ENCODE measurements around the gene OLFM1. TPM values are rescaled to one million over a fixed set of nuclear protein-coding genes. Genes with fewer than 3 reads are reported as not detected.
A peak's percentile ranks its signal among the peaks of the same experiment; 100 is the strongest.

OLFM1 gene
- total RNA-seq, 1 donor from 2014 or later, result 0.37 TPM

GRCh38 chr9:135083241-135083810 is 4.1 kb upstream of the OLFM1 start:
- no peak overlapping the region for H3K4me3 Mint-ChIP-seq (ENCODE audit: low read depth)
- H3K36me3 Mint-ChIP-seq (ENCODE audit: low read depth), result no peaks in the 10 kb centered on the region
- DNase-seq (ENCODE audit: low spot score), result no peak
- H3K4me1 Mint-ChIP-seq (ENCODE audit: low read depth), result peaks cover 3% of the 10 kb centered on the region
- no peaks in the 10 kb centered on the region for H3K9me3 Mint-ChIP-seq
- intact Hi-C loops (cut with micrococcal nuclease), result no loop called here
- no peak overlapping the region for H3K27ac Mint-ChIP-seq
- peaks cover 13% of the 10 kb centered on the region for H3K27me3 Mint-ChIP-seq (ENCODE audit: low read depth)

GRCh38 chr9:135083831-135084230 is 3.6 kb upstream of the OLFM1 start:
- no peak overlapping the region for H3K4me3 Mint-ChIP-seq (ENCODE audit: low read depth)
- H3K27me3 Mint-ChIP-seq (ENCODE audit: low read depth), result peaks cover 13% of the 10 kb centered on the region
- no peak for DNase-seq (ENCODE audit: low spot score)
- intact Hi-C loops (cut with micrococcal nuclease), result no loop called here
- H3K36me3 Mint-ChIP-seq (ENCODE audit: low read depth), result no peaks in the 10 kb centered on the region
- no peak overlapping the region for H3K27ac Mint-ChIP-seq
- peaks cover 3% of the 10 kb centered on the region for H3K4me1 Mint-ChIP-seq (ENCODE audit: low read depth)
- no peaks in the 10 kb centered on the region for H3K9me3 Mint-ChIP-seq

DNA sequence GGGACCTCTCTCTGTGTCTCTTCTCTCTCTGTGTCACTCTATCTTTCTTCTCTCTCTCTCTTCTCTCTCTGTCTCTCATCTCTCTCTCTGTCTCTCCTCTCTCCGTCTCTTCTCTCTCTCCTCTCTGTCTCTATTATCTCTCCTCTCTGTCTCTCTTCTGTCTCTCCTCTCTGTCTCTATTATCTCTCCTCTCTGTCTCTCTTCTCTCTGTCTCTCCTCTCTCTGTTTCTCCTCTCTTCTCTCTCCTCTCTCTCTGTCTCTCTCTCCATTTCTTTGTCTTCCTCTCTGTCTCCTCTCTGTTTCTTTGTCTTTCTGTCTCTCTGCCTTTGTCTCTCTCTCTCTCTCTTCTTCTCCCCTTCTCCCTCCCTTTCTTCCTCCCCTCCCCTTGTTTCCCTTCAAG is 3.2 kb upstream of the OLFM1 start:
- Mint-ChIP-seq H3K36me3 (ENCODE audit: low read depth) (no peaks in the 10 kb centered on the region), H3K9me3 (no peaks in the 10 kb centered on the region)
- intact Hi-C loops (cut with micrococcal nuclease), result no loop called here

GRCh38 chr9:135084881-135085760 is 2.3 kb upstream of the OLFM1 start:
- H3K27ac Mint-ChIP-seq, result no peak overlapping the region
- peaks cover 3% of the 10 kb centered on the region for H3K4me1 Mint-ChIP-seq (ENCODE audit: low read depth)
- no peaks in the 10 kb centered on the region for H3K36me3 Mint-ChIP-seq (ENCODE audit: low read depth)
- H3K4me3 Mint-ChIP-seq (ENCODE audit: low read depth), result no peak overlapping the region
- H3K27me3 Mint-ChIP-seq (ENCODE audit: low read depth), result peaks cover 23% of the 10 kb centered on the region
- DNase-seq (ENCODE audit: low spot score), result no peak
- H3K9me3 Mint-ChIP-seq, result no peaks in the 10 kb centered on the region
- intact Hi-C loops (cut with micrococcal nuclease), result loop anchor here (5.0 kb wide), 1 partner anchor 327 kb away; no protein-coding TSS in a partner anchor

More for the DNA sequence above, 3.2 kb upstream of the OLFM1 start:
- Mint-ChIP-seq H3K4me3 (ENCODE audit: low read depth) (no peak overlapping the region), H3K4me1 (ENCODE audit: low read depth) (peaks cover 3% of the 10 kb centered on the region), H3K27ac (no peak overlapping the region), H3K27me3 (ENCODE audit: low read depth) (peaks cover 16% of the 10 kb centered on the region)
- no peak for DNase-seq (ENCODE audit: low spot score)

- no peaks in the 10 kb centered on the region for H3K36me3 Mint-ChIP-seq (ENCODE audit: low read depth)
- no peak overlapping the region for H3K4me3 Mint-ChIP-seq (ENCODE audit: low read depth)
- peak; percentile 35 for DNase-seq (ENCODE audit: low spot score)
- peaks cover 3% of the 10 kb centered on the region for H3K4me1 Mint-ChIP-seq (ENCODE audit: low read depth)
- peaks cover 27% of the 10 kb centered on the region for H3K27me3 Mint-ChIP-seq (ENCODE audit: low read depth)
- H3K27ac Mint-ChIP-seq, result no peak overlapping the region
- intact Hi-C loops (cut with micrococcal nuclease), result loop anchor here (2.0 to 5.0 kb wide), 2 partner anchors 257 to 326 kb away; no protein-coding TSS in a partner anchor
- no peaks in the 10 kb centered on the region for H3K9me3 Mint-ChIP-seq
These were observed 1.5 kb upstream of the OLFM1 start for GRCh38 chr9:135085830-135086546.

- intact Hi-C loops (cut with micrococcal nuclease), result loop anchor here (2.0 to 5.0 kb wide), 2 partner anchors 256 to 325 kb away; no protein-coding TSS in a partner anchor
- Mint-ChIP-seq H3K4me1 (ENCODE audit: low read depth) (peaks cover 3% of the 10 kb centered on the region), H3K27ac (no peak overlapping the region), H3K36me3 (ENCODE audit: low read depth) (no peaks in the 10 kb centered on the region), H3K27me3 (ENCODE audit: low read depth) (peaks cover 27% of the 10 kb centered on the region), H3K9me3 (no peaks in the 10 kb centered on the region), H3K4me3 (ENCODE audit: low read depth) (no peak overlapping the region)
- no peak for DNase-seq (ENCODE audit: low spot score)
These were observed 625 bp upstream of the OLFM1 start for GRCh38 chr9:135086597-135087488.

DNA sequence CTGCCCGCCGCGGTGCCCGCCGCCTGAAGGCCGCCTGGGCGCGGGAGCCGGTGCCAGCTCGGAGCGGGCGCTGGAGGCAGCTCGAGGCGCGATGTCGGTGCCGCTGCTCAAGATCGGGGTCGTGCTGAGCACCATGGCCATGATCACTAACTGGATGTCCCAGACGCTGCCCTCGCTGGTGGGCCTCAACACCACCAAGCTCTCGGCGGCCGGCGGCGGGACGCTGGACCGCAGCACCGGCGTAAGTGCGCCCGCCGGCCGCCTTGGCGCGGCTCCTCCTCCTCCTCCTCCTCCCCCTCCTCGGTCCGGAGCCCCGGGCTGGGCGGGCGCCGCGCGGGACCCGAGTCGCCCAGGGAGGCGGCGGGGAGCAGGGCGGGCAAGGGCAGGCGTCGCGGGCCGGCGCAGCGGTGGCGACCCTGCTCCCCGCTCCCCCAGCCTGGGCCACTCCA is 455 bp downstream of the OLFM1 start:
- no peak overlapping the region for H3K4me3 Mint-ChIP-seq (ENCODE audit: low read depth)
- no peaks in the 10 kb centered on the region for H3K36me3 Mint-ChIP-seq (ENCODE audit: low read depth)
- H3K4me1 Mint-ChIP-seq (ENCODE audit: low read depth), result peaks cover 3% of the 10 kb centered on the region
- peaks cover 27% of the 10 kb centered on the region for H3K27me3 Mint-ChIP-seq (ENCODE audit: low read depth)
- no peak for DNase-seq (ENCODE audit: low spot score)
- no peaks in the 10 kb centered on the region for H3K9me3 Mint-ChIP-seq
- no peak overlapping the region for H3K27ac Mint-ChIP-seq
- intact Hi-C loops (cut with micrococcal nuclease), result loop anchor here (2.0 to 5.0 kb wide), 2 partner anchors 255 to 324 kb away; no protein-coding TSS in a partner anchor

GRCh38 chr9:135088348-135088978 is 995 bp downstream of the OLFM1 start:
- Mint-ChIP-seq H3K27me3 (ENCODE audit: low read depth) (peaks cover 27% of the 10 kb centered on the region), H3K9me3 (no peaks in the 10 kb centered on the region), H3K4me1 (ENCODE audit: low read depth) (peaks cover 3% of the 10 kb centered on the region), H3K36me3 (ENCODE audit: low read depth) (no peaks in the 10 kb centered on the region), H3K27ac (no peak overlapping the region), H3K4me3 (ENCODE audit: low read depth) (no peak overlapping the region)
- intact Hi-C loops (cut with micrococcal nuclease), result loop anchor here (5.0 kb wide), 1 partner anchor 324 kb away; no protein-coding TSS in a partner anchor
- no peak for DNase-seq (ENCODE audit: low spot score)

DNA sequence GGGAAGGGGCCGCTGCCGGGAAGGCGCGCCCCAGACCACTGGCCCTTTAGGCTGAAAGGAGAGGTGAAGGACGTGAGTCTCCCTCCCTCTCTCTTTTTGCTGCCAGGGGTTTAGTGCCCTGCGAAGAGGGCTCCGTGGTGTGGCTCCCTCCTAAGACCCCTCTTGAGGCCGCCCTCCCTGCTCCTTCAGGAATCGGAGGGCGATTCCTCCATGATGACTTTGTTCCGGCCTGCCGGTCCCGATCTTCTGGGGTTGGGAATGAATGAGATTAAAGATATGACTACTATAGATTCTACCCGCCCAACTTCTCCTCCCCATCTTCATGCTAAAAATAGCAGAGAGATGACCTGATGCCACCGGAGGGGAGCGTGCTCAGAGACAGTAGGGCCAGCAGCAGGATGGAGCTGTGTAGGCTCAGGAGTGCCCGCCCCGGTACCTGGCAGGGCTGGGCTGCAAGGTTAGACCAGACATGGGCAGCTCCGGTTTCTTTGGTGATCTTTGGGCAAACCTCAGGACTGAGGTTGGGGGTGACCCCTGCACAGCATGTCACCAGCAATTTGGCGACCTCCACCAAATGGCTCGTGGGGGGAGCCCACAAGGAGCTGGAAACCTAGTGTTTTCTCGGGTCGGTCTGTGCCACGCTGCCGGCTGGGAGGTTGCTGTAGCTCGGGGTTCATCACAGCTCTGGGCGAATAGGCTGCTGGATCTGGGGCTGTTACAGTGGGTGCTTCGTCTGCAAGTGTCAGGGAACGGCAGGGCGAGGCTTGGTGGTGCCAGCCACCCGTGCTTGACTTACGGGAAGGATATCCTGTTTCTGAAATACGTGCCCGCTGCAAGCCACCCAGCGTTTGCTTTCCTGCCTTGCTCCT is 1.7 kb downstream of the OLFM1 start:
- H3K4me3 Mint-ChIP-seq (ENCODE audit: low read depth), result no peak overlapping the region
- no peak overlapping the region for H3K27ac Mint-ChIP-seq
- no peaks in the 10 kb centered on the region for H3K9me3 Mint-ChIP-seq
- peaks cover 27% of the 10 kb centered on the region for H3K27me3 Mint-ChIP-seq (ENCODE audit: low read depth)
- H3K36me3 Mint-ChIP-seq (ENCODE audit: low read depth), result no peaks in the 10 kb centered on the region
- no peak for DNase-seq (ENCODE audit: low spot score)
- intact Hi-C loops (cut with micrococcal nuclease), result loop anchor here (5.0 kb wide), 1 partner anchor 323 kb away; no protein-coding TSS in a partner anchor
- peaks cover 3% of the 10 kb centered on the region for H3K4me1 Mint-ChIP-seq (ENCODE audit: low read depth)

- H3K27me3 Mint-ChIP-seq (ENCODE audit: low read depth), result peaks cover 27% of the 10 kb centered on the region
- DNase-seq (ENCODE audit: low spot score), result no peak
- H3K4me3 Mint-ChIP-seq (ENCODE audit: low read depth), result no peak overlapping the region
- H3K9me3 Mint-ChIP-seq, result no peaks in the 10 kb centered on the region
- H3K4me1 Mint-ChIP-seq (ENCODE audit: low read depth), result peaks cover 3% of the 10 kb centered on the region
- no peak overlapping the region for H3K27ac Mint-ChIP-seq
- intact Hi-C loops (cut with micrococcal nuclease), result no loop called here
- H3K36me3 Mint-ChIP-seq (ENCODE audit: low read depth), result no peaks in the 10 kb centered on the region
These were observed 2.6 kb downstream of the OLFM1 start for GRCh38 chr9:135090081-135090480.

GRCh38 chr9:135090547-135090946 is 3.1 kb downstream of the OLFM1 start:
- Mint-ChIP-seq H3K27me3 (ENCODE audit: low read depth) (peaks cover 26% of the 10 kb centered on the region), H3K4me1 (ENCODE audit: low read depth) (peaks cover 3% of the 10 kb centered on the region)

More at GRCh38 chr9:135090547-135090946, 3.1 kb downstream of the OLFM1 start:
- intact Hi-C loops (cut with micrococcal nuclease), result no loop called here
- H3K9me3 Mint-ChIP-seq, result no peaks in the 10 kb centered on the region
- DNase-seq (ENCODE audit: low spot score), result no peak
- H3K4me3 Mint-ChIP-seq (ENCODE audit: low read depth), result no peak overlapping the region
- no peaks in the 10 kb centered on the region for H3K36me3 Mint-ChIP-seq (ENCODE audit: low read depth)
- no peak overlapping the region for H3K27ac Mint-ChIP-seq

Measured in activated T-helper 2 cell treated with anti-CD3 and anti-CD28 coated beads, Interferon-gamma antibody, Interleukin-2, Interleukin-4, amounts not matched to agents 10 μg/mL and 5 μg/mL and 100 μg/mL, durations not matched to agents 14 hours and 24 hours and 36 hours (primary cell).